ENCODE results near the gene MUS81.

DNA sequence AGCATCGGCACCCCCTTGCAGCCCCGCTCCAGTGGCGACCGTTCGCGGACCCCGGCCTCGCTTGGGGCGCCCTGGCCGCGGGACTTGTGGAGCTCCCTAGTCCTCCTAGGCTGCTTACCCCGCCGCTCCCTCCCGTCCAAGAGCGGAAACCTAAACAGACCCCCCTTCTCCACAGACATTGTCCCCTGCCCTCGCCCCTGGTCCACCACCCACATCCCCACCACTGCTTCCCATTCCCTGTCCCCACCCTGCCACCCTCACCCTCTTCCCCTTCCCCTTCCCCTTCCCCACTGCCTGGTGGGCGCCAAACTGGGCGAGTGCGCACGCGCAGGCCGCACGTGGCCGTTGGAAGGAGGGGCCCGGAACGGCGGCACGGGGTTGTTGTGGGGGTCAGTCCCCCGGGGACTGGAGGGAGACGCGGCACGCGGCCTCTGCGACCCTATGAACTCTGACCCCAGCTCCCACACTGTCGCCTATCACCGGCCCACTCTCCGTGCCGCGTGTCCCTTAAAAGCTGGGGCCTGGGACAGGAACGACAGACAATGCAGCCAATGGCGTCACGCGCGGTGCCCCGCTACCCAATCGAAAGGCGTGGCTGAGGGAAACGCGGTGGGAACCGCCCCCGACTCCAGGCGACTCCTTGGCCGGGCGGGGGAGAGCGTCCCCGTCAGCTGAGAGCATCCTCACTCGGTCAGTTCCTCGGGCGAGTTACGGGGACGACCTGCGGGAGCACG lies 26.8 kb upstream of the MUS81 start, which contains the start of gene SNX32:
- TF ChIP-seq, protein P1, sequence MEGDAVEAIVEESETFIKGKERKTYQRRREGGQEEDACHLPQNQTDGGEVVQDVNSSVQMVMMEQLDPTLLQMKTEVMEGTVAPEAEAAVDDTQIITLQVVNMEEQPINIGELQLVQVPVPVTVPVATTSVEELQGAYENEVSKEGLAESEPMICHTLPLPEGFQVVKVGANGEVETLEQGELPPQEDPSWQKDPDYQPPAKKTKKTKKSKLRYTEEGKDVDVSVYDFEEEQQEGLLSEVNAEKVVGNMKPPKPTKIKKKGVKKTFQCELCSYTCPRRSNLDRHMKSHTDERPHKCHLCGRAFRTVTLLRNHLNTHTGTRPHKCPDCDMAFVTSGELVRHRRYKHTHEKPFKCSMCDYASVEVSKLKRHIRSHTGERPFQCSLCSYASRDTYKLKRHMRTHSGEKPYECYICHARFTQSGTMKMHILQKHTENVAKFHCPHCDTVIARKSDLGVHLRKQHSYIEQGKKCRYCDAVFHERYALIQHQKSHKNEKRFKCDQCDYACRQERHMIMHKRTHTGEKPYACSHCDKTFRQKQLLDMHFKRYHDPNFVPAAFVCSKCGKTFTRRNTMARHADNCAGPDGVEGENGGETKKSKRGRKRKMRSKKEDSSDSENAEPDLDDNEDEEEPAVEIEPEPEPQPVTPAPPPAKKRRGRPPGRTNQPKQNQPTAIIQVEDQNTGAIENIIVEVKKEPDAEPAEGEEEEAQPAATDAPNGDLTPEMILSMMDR (IDR thresholded peaks at IDR 0.05), result no peak
- no peak for TF ChIP-seq POLR2A (IDR thresholded peaks at IDR 0.05)
- TF ChIP-seq EP300 (IDR thresholded peaks at IDR 0.05), result no peak
